Mammary epithelial cell (primary cell): ENCODE measurements around the gene BICDL2.

Experiments used
- EZH2 ChIP-seq: IDR thresholded peaks from 2 replicates; pipeline ENCODE4 v1.6.1; 2012; ENCODE audit warnings: low read length, inconsistent platforms, borderline replicate concordance
- TF ChIP-seq, protein P1 (sequence below), 2 donors: IDR thresholded peaks in 1 of 2; conservative IDR thresholded peaks in 1 of 2; 2 replicates each; pipeline ENCODE4 v1.5.1; 2011 to 2012; ENCODE audit warnings: inconsistent platforms in 2 of 2, low read length in 2 of 2, mild to moderate bottlenecking in 2 of 2, control low read depth in 1 of 2, low read depth in 1 of 2; ENCODE audit not compliant: insufficient read depth in 1 of 2; ENCODE audit errors: extremely low read depth in 1 of 2

DNA sequence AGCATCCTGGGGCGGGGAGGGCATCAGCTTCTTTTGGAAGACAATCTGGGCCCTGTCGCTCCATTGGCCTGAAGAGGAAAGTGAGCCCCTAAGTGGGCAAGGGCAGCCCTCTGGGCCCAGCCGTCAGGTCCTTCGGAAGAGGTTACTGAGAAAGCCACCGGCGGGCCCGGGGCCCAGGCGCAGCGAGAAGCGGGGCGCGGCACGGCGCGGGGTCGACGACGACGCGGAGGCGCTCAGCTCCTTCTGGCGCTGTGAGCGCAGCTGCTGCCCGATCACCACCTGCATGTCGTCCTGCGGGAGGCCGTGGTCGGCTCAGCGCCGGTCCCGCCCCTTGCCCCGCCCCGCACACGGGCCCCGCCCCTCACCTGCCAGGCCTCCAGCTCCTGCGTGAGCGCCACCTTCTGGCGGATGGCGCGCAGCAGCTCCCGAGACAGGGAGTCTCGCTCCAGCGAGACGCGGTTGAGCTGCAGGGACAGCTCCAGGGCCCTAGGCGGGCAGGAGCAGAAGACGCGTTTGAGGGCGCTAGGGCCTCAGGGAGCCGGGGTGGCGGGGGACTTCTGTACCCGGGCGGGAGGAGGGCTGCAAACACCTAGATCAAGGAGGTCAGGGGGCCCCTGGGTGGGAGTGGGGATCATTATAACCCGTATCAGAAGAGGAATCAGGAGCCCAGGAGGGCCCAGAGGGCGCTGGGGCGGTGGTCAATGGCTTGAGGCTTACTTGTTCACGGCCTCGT, 8.6 kb downstream of the BICDL2 start:
- TF ChIP-seq, protein P1, sequence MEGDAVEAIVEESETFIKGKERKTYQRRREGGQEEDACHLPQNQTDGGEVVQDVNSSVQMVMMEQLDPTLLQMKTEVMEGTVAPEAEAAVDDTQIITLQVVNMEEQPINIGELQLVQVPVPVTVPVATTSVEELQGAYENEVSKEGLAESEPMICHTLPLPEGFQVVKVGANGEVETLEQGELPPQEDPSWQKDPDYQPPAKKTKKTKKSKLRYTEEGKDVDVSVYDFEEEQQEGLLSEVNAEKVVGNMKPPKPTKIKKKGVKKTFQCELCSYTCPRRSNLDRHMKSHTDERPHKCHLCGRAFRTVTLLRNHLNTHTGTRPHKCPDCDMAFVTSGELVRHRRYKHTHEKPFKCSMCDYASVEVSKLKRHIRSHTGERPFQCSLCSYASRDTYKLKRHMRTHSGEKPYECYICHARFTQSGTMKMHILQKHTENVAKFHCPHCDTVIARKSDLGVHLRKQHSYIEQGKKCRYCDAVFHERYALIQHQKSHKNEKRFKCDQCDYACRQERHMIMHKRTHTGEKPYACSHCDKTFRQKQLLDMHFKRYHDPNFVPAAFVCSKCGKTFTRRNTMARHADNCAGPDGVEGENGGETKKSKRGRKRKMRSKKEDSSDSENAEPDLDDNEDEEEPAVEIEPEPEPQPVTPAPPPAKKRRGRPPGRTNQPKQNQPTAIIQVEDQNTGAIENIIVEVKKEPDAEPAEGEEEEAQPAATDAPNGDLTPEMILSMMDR (conservative IDR thresholded peaks at IDR 0.05 in 1 of 2, IDR thresholded peaks at IDR 0.05 in 1 of 2; ENCODE audit: extremely low read depth in 1 of 2, insufficient read depth in 1 of 2, low read depth in 1 of 2, low read length in 2 of 2): peak; percentile 48 to 89
- no peak for TF ChIP-seq EZH2
